IPS-18c (cell line): Measurements from ENCODE around the gene SNX30.

Source experiments
- H3K4me3 ChIP-seq: 2 replicates; pipeline ENCODE4 v1.7.0; 2013; ENCODE audit warnings: low read depth, mild to moderate bottlenecking, low read length, moderate library complexity; ENCODE audit not compliant: insufficient read depth
- H3K9me3 ChIP-seq: one replicate; pipeline ENCODE4 v1.6.1; 2013; ENCODE audit warnings: mild to moderate bottlenecking, low read length, moderate library complexity; ENCODE audit not compliant: control insufficient read depth, insufficient read depth

Gene SNX30

DNA sequence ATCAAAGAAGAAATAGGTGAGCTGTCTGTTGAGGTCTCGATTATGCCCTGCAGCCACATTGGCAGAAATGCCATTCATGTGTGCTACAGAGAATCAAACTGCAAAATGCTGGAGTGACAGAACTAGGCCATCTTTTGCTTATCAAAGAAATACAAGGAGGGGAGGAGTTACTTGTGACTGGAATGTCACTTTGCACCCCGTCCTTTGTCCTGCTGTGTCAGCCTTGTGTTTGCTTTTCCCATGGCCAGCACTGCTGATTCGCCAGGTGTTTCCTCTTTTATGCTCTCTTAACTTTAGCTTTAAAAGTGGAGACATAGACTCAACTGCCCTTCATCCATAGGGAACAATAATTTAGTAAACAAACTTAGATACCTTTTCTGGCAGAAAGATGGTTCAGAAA, 85.8 kb downstream of the SNX30 start:
- Histone ChIP-seq H3K9me3 (no peaks in the 10 kb centered on the region), H3K4me3 (no peak overlapping the region)

DNA sequence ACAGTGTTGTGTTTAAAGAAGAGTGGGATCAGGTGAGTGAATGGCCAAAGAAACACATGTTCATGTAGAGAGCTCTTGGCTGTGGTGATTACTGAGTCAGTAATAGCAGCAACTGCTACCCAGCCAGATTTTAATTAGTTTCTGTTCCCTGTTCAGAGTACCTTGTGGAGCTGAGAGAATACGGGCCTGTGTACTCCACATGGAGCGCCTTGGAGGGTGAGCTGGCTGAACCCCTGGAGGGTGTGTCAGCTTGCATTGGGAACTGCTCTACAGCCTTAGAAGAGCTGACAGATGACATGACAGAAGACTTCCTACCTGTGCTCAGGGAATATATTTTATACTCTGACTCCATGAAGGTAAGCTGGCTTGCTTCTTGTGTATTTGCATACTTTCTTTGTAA, 87.8 kb downstream of the SNX30 start:
- Histone ChIP-seq H3K9me3 (no peaks in the 10 kb centered on the region), H3K4me3 (no peak overlapping the region)

DNA sequence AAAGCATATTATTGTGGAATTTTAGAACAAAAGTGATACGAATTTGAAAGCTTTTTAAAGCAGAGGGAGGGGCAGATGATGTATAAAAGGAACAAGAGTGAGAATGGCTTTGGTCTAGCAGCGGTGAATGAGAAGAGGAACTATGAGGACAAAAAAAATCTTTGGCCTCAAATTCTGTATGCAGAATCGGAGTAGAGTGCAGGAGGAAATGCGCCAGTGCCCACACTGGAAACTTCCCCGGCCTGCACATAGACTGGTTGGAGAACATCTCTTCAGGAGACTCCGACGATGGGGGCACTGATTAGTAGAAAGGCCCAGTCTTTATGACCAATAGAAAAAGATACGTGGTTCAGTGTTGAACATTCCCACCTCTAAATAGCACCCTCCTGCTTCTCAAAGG, 88.8 kb downstream of the SNX30 start:
- Histone ChIP-seq H3K9me3 (no peaks in the 10 kb centered on the region), H3K4me3 (no peak overlapping the region)

DNA sequence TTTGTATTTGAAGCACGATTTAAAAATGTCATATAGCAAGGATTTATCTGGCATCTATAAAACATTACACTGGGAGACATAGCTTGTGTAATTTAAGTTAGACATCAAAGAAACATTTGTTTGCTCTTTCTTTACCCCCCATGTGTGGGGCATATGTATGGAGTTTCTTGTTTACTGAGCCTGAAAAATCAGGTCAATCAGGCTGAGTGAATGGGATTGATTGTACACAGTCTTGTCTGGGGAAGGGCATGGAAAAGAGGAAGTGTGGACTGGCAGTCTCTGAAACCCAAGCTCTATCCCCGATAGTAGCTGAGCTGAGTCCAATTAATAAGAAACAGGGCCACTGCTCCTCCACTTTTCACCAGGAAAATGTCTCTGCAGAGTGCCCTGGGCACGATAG, 90.7 kb downstream of the SNX30 start:
- no peak overlapping the region for H3K4me3 ChIP-seq

DNA sequence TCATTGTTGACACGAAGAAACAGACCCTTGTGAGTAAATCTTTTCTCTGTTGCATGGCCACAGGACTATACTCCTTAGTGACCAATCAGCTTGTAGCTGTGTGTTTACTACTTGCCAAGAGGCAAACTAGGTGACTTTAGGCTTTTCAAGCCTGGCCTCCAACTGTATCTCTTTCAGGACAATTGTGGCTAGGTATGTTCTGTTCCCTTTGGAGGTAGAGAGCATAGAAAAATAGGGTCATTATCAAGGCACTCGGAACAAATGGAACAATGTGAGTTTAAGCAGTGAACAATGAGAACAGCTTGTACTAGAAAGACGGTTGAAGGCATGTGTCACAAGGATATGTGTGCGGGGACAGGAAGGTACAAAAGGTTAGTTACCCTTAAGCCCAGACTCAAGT, 92.0 kb downstream of the SNX30 start:
- Histone ChIP-seq H3K9me3 (no peaks in the 10 kb centered on the region), H3K4me3 (no peak overlapping the region)

More for the DNA sequence above, 90.7 kb downstream of the SNX30 start:
- no peaks in the 10 kb centered on the region for H3K9me3 ChIP-seq

DNA sequence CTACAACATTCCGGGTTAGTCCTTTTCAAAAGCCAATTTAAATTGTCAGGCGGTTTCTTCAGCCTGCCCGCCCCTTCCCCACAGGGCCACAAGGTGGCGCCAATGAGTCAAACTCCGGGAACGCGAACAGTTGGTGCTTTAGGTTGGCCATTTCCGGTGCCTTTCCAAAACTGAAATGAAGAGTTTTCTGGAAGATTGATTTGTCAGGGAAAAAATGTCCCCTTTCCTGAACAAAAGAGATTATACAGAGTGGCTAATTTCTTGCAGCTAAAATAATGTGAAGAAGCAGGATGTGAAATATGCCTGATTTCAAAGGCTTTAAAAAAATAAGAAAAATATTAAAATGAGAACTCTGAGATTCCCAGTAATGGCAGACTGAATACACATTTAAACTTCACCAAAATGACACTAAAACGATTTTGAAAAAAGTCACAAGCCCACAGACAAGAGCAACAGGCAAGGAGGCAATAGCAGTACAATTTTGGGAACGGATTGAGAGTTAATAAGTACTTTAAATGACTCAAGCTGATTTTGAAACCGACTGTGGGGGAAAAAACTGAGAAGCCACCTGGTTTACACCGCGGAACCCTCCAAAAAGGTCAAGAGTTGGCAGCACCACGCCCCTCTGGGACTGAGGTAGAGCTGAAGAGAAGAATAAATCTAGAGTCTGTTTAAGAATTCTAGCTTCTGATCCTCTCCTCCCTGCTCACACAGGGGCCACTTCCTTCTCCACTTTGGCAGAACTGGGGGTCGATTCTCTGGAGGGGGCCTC, 94.4 kb downstream of the SNX30 start:
- no peaks in the 10 kb centered on the region for H3K9me3 ChIP-seq
- H3K4me3 ChIP-seq = no peak overlapping the region

DNA sequence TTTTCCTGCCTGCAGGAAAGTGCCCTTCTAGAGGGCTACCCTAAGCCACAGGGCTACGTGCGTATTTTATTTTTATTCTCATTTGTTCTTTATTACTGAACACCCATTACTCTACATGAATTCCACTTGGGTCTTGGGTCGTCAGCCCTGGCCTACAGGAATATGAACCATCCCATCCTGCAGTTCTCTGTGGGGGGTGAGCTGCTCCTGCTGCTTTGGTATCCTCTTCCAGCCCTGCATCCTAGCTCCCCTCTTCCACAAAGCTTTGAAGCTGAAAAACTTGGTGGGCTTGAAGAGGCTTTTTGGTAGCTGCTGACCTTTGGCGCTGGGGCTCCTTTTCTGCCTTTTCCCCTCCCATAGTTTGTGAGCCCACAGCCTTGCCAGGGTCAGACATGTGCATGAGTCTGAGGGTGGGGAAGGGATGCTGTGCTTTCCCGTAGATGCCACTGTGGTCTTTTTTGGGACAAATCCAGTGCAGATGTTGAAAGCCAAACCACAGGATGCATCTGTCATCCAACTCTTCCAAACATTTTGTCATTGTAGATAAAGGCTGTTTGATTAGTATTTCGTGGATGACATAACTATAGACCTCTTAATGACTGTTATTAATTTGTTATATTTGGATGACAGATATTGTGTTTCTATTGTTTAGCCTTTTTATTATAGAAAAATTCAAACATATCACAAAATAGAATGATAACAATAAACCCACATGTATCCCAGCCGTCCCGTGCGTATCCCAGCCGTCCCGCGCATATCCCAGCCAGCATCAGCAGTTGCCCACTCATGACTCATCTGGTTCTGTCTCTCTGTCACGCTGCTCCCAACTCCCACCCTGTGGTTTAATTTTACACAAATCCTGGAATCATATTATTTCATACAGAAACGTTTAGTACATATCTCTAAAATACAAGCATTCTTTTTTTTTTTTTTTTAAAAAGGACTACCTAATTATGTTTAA, 96.2 kb downstream of the SNX30 start:
- no peaks in the 10 kb centered on the region for H3K9me3 ChIP-seq

DNA sequence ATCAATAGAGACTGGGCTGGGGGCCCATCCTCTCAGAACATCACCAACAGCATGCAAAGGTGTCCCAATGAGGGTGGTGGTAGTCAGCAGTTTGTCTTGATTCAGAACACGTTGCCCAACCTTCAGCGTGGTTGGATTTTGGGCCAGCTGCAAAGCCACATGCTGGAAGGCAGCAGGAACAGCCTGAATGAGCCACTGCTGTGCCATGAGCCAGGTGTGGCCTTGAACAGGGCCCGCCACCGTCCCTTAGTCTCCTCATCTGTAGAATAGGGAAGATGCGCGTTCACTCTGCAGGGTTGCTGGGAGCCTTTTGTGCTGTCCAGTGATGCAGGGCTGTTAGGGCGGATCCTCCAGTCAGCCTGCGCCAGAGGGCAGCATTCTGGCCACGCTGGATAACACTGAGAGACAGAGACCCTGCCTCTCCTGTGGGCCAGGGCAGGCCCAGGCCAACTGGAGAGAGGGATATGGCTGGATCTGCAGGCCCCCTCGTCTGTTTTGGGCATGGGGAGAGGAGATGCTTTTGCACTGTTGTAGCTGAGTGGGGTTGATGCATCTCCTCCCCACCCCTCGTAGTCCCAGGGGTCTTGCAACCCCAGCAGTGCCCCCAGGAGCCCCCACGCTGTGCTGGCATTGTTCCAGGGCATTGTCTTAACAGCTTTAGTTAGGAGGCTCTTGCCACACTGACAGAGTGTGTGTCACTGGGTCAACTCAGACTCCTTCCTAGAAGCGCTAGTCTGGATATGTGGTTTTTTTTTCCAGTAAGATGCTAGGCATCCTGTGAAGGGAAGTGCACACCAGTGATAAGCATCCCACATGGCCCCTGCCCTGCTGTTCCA, 98.0 kb downstream of the SNX30 start:
- Histone ChIP-seq H3K4me3 (no peak overlapping the region), H3K9me3 (no peaks in the 10 kb centered on the region)

More for the DNA sequence above, 96.2 kb downstream of the SNX30 start:
- H3K4me3 ChIP-seq = no peak overlapping the region

DNA sequence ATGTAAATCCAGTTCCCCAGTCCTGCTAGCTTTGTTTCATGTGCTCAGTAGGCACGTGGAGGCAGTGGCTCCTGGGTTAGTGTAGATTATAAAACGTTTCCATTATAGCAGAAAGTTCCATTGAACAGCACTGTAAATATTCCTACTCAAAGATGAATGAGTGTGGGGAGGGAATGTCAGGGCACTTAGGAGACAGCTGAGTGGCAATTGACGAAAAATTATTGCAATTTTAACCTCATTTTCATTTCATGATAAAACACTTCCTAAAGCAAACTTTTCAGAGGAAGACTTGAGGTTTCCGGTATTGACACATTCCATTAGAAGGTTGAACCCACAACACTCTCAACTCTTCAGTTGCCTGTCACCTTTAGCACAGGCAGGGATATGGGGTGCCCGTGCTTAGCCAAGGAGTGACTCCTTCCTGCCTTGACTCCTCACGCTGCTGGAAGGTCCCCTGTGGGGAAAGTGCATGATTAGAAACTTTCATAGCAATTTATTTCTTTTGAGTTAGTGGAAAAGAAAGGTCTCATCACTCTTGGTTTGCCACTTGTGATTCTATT, 98.9 kb downstream of the SNX30 start:
- no peak overlapping the region for H3K4me3 ChIP-seq
- no peaks in the 10 kb centered on the region for H3K9me3 ChIP-seq

DNA sequence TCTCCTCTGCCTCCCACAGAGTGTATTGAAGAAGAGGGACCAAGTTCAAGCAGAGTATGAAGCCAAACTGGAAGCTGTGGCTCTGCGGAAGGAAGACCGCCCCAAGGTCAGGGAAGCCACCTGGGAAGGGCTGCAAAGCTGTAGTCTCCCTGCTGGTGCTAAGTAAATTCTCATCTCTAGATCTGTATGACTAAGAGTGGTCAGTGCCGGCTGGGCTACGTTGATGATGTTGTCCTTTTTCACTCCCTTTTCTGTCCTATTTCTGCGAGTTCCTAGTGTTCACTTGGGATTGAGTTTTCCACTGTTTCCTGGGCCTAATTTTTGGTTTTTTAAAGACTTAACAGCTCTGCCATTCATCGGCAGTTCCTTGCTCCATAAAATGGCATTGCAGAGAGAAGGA, 100.3 kb downstream of the SNX30 start:
- H3K4me3 ChIP-seq = no peak overlapping the region
- no peaks in the 10 kb centered on the region for H3K9me3 ChIP-seq

DNA sequence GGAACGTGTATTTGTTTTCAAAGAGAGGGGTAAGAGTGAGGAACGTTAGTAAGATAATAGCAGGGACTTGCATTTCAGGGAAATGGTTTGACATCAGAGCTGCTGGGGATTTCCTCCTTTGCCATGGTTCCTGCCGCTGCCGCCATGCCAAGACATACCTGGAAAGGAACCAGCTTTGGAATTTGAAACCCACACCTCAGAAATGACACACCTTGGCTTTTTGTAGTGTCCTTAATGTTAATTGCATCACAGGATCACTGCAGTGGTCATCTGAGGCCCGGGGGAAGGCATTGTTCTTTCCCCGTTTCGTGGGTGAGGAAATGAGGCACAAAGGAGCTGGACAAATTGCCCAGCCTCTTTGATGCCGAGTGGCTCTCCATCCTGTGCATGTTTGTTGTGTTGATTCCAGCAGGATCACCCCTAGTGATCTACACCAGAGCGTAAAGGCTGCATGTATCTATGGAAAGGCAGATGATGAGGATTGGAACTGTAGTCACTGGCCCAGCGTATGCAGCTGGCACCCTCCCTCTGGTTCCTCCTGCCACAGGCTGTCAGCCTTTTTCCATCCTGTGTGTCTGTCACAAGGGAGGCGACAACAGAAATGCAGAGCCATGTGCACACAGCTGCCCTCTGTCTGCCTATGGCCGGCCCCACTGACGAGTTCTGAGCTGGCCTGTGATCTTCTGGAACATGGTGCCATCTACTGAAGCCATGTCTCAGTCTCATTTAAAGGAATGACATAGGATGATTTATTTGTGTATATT, 102.4 kb downstream of the SNX30 start:
- Histone ChIP-seq H3K4me3 (no peak overlapping the region), H3K9me3 (no peaks in the 10 kb centered on the region)

DNA sequence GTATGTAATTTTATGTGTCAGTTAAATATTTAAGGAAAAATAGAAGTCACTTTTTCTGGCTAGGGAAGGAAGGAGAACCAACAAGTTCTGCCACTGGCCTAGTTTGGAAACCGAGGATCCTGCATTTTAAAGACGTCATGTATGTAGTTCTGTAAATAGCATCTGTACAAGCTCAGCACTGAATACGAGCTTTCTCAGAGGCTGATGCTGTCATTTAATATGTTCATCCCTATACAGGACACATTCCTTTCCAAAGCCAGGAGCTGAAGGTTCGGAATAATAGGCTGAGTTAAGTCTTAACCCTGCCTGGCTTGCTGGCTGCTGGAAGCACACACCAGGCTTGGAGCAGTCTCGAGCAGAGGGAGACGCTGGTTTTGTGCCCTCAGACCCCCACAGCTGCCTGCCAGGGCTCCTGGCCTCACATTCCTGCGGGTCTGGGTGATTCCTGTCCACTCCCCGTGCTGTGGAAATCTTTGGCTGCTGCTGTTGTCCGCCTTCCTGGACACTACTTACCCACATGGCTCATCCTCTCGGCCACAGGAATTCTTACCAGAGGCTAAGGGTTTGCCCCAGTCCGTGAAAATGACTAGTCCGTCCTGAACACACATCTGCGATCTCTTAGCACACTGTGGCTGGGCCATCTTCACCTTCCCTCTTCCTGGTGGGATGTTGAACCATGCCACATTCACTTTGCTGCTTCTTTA, 103.5 kb downstream of the SNX30 start:
- Histone ChIP-seq H3K9me3 (no peaks in the 10 kb centered on the region), H3K4me3 (no peak overlapping the region)

DNA sequence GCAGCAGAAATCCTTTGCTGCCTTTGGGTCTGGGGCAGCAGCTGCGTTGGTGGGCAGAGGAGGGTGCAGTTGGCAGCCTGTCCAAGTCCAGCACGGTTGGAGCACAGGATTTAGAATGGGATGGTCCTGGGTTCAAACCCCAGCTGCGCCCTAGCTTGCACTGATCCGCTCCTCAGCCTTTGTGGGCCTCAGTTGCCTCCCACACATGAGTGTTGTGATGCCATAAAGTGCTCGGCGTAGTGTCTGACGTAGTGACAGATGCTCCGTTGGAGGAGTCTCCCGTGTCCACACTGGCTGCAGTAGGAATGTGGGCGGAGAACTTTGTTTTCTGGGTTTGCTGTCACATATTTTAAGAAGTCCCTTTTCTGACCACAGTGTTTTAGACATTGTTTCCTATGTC, 104.1 kb downstream of the SNX30 start:
- no peaks in the 10 kb centered on the region for H3K9me3 ChIP-seq

DNA sequence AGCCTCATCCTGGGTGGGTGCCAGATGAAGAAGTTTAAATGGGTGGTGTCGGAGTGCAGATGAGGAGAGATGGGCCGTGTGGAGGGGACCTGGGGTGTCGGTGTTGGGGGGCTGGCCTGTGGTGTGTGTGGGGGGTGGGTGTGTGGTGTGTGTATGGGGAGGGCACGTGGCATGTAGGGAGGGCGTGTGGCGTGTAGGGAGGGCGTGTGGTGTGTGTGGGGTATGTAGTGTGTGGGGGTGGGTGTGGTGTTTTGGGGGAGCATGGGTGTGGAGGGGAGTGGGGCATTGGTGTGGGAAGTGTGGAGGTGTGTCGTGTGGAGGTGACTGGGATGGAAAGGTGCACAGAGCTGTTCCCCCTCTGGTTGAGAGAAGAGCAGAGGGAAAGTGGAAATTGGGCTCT, 105.6 kb downstream of the SNX30 start:
- H3K4me3 ChIP-seq = no peak overlapping the region
- no peaks in the 10 kb centered on the region for H3K9me3 ChIP-seq

More for the DNA sequence above, 104.1 kb downstream of the SNX30 start:
- H3K4me3 ChIP-seq = no peak overlapping the region

DNA sequence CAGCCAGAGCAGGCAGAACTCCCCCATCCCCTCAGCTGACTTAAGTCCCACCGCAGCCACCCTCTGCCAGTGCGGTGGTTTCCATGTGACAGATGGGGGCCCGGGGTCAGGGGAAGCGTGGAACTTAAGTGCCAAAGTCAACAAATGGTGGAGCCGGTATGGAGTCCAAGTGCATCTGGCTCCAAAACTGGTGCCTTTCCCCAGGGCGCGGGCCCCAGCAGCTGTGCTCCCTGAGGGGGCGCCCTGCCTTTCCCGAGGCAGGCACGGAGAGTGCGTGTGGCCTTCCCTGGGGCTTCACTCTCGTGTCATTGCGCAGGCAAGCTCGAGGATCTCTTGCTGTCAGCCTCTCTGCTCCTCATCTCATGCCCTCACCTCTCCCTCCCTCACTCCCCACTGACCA, 106.3 kb downstream of the SNX30 start:
- H3K4me3 ChIP-seq = no peak overlapping the region
- H3K9me3 ChIP-seq = no peaks in the 10 kb centered on the region

DNA sequence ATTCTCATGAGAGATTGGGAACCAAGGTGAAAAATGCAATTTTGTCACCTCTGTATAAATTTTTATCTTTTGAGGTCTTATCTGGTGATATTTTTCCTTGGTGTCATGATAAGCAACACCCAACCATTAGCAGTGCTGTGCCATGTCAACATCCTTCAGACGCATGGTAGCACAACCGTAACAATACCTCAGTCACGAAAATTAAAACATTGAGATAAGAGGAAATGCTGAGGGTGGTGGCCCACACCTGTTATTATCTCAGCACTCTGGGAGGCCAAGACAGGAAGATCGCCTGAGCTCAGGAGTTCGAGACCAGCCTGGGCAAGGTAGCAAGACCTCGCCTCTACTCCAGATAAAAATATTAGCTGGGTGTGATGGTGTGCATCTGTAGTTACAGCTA, 107.4 kb downstream of the SNX30 start:
- Histone ChIP-seq H3K4me3 (no peak overlapping the region), H3K9me3 (no peaks in the 10 kb centered on the region)
